H1 (cell line): ENCODE results near the gene NAV3. TPM values are rescaled to one million over a fixed set of nuclear protein-coding genes. Genes with fewer than 3 reads are reported as not detected.

Source experiments
- CTCF ChIA-PET: fragments of 300-600 bp; sonication (Branson Sonifier 250); formaldehyde crosslinking; loops from one replicate; lab custom pipeline; 2021; ENCODE audit not compliant: partially characterized antibody; lab: Charles Lee
- POLR2A ChIA-PET: fragments of 300-600 bp; sonication (Branson Sonifier 250); formaldehyde crosslinking; loops from one replicate; lab custom pipeline; 2021; ENCODE audit warnings: inconsistent platforms; ENCODE audit not compliant: partially characterized antibody; lab: Charles Lee
- DNase-seq, 2 experiments: peaks; one replicate each; pipeline versions ENCODE4 v3.0.0 to v3.0.0-alpha.2; 2010 to 2022; ENCODE audit warnings: low spot score in 2 of 2, low read depth in 1 of 2, mixed read lengths in 1 of 2
- FAIRE-seq: peaks from 2 replicates; lab custom pipeline; 2011; peaks lifted over from hg19 to GRCh38; lab: Jason Lieb, UNC
- H2AFZ ChIP-seq: 2 replicates; pipeline ENCODE4 v1.8.1; 2012; ENCODE audit warnings: low read length, inconsistent platforms
- H2AK5ac ChIP-seq: 2 replicates; pipeline ENCODE4 v1.6.1; 2013; ENCODE audit warnings: low read depth, low read length
- H2BK120ac ChIP-seq: replicated peaks from 2 replicates; pipeline ENCODE3; 2013; ENCODE audit warnings: low read depth, low read length, inconsistent platforms
- H2BK12ac ChIP-seq: 2 replicates; pipeline ENCODE4 v1.6.1; 2013; ENCODE audit warnings: low read depth, low read length
- H2BK15ac ChIP-seq: 2 replicates; pipeline ENCODE4 v1.6.1; 2013; ENCODE audit warnings: low read length
- H2BK20ac ChIP-seq: 2 replicates; pipeline ENCODE4 v1.6.1; 2013; ENCODE audit warnings: low read length
- H2BK5ac ChIP-seq: 2 replicates; pipeline ENCODE4 v1.6.1; 2013; ENCODE audit warnings: low read depth, low read length
- H3K14ac ChIP-seq: 2 replicates; pipeline ENCODE4 v1.6.1; 2013; ENCODE audit warnings: inconsistent platforms; ENCODE audit not compliant: insufficient read length
- H3K18ac ChIP-seq: 2 replicates; pipeline ENCODE4 v1.6.1; 2013; ENCODE audit warnings: low read length; ENCODE audit errors: extremely low read depth
- H3K23ac ChIP-seq: 2 replicates; pipeline ENCODE4 v1.6.1; 2013; ENCODE audit warnings: inconsistent platforms; ENCODE audit not compliant: insufficient read length
- H3K23me2 ChIP-seq: 2 replicates; pipeline ENCODE4 v1.6.1; 2013; ENCODE audit warnings: low read depth, low read length
- H3K27ac ChIP-seq: 2 replicates; pipeline ENCODE4 v1.6.1; 2011; ENCODE audit warnings: low read depth, low read length, inconsistent platforms
- H3K27me3 ChIP-seq, 4 experiments: replicated peaks in 1 of 4; 1 replicate in 1 of 4; 2 replicates in 3 of 4; pipeline versions ENCODE4 v1.6.1 to v1.8.1; 2011 to 2013; ENCODE audit warnings: low read length in 3 of 4, mild to moderate bottlenecking in 3 of 4, inconsistent platforms in 2 of 4, mixed read lengths in 2 of 4, moderate library complexity in 1 of 4; ENCODE audit not compliant: control insufficient read depth in 3 of 4, insufficient read depth in 3 of 4; ENCODE audit errors: extremely low read depth in 1 of 4
- H3K36me3 ChIP-seq, 4 experiments: 2 replicates each; pipeline versions ENCODE4 v1.6.1 to v1.8.1; 2011 to 2013; ENCODE audit warnings: mild to moderate bottlenecking in 4 of 4, low read length in 3 of 4, moderate library complexity in 2 of 4, control low read depth in 1 of 4, inconsistent platforms in 1 of 4; ENCODE audit not compliant: insufficient read depth in 4 of 4, control insufficient read depth in 2 of 4
- H3K4ac ChIP-seq: replicated peaks from 2 replicates; pipeline ENCODE3; 2013; ENCODE audit warnings: low read length, low read depth, mixed read lengths, inconsistent platforms; ENCODE audit not compliant: insufficient read length
- H3K4me1 ChIP-seq, 4 experiments: replicated peaks in 1 of 4; 1 replicate in 1 of 4; 2 replicates in 3 of 4; pipeline versions ENCODE4 v1.6.1 to v1.8.1; 2011 to 2013; ENCODE audit warnings: low read length in 3 of 4, inconsistent platforms in 2 of 4, mixed read lengths in 1 of 4; ENCODE audit not compliant: insufficient read depth in 4 of 4, control insufficient read depth in 3 of 4
- H3K4me2 ChIP-seq, 2 experiments: 2 replicates each; pipeline versions ENCODE4 v1.6.1 to v1.8.1; 2011 to 2013; ENCODE audit warnings: low read depth in 2 of 2, low read length in 2 of 2, control low read depth in 1 of 2, inconsistent platforms in 1 of 2, mild to moderate bottlenecking in 1 of 2; ENCODE audit not compliant: insufficient read depth in 1 of 2
- H3K4me3 ChIP-seq, 4 experiments: fragments of 200-600, 300-600 bp in 1 of 4; sonication (generic), shearing (Covaris generic), sonication (Bioruptor Twin) in 1 of 4; 2 replicates each; pipeline versions ENCODE4 v1.5.1 to v1.8.1; 2011 to 2016; ENCODE audit warnings: low read length in 4 of 4, low read depth in 3 of 4, control low read depth in 2 of 4, inconsistent platforms in 2 of 4, mild to moderate bottlenecking in 2 of 4, mixed read lengths in 1 of 4, moderate library complexity in 1 of 4; ENCODE audit not compliant: insufficient read depth in 2 of 4; ENCODE audit errors: extremely low read depth in 1 of 4
- H3K56ac ChIP-seq: replicated peaks from 2 replicates; pipeline ENCODE3; 2013; ENCODE audit warnings: low read depth, mild to moderate bottlenecking, mixed read lengths, low read length, inconsistent platforms; ENCODE audit not compliant: insufficient read length
- H3K79me1 ChIP-seq: 2 replicates; pipeline ENCODE4 v1.6.1; 2013; ENCODE audit warnings: low read depth, low read length, control low read depth
- H3K79me2 ChIP-seq, 2 experiments: 2 replicates each; pipeline versions ENCODE4 v1.6.1 to v1.8.1; 2012 to 2013; ENCODE audit warnings: low read length in 2 of 2, mild to moderate bottlenecking in 2 of 2, inconsistent platforms in 1 of 2; ENCODE audit not compliant: insufficient read depth in 2 of 2, control insufficient read depth in 1 of 2
- H3K9ac ChIP-seq, 4 experiments: replicated peaks in 1 of 4; 1 replicate in 1 of 4; 2 replicates in 3 of 4; pipeline versions ENCODE4 v1.6.1 to v1.8.1; 2011 to 2013; ENCODE audit warnings: low read depth in 3 of 4, low read length in 3 of 4, control low read depth in 2 of 4, mild to moderate bottlenecking in 2 of 4, moderate library complexity in 2 of 4, inconsistent platforms in 1 of 4; ENCODE audit errors: extremely low read depth in 1 of 4
- H3K9me3 ChIP-seq, 2 experiments: 2 replicates each; pipeline versions ENCODE4 v1.6.1 to v1.8.1; 2012 to 2013; ENCODE audit warnings: mild to moderate bottlenecking in 2 of 2, moderate library complexity in 2 of 2, control low read depth in 1 of 2, inconsistent platforms in 1 of 2, low read depth in 1 of 2, low read length in 1 of 2, mixed read lengths in 1 of 2; ENCODE audit not compliant: insufficient read depth in 2 of 2
- H4K20me1 ChIP-seq, 2 experiments: replicated peaks in 1 of 2; 2 replicates each; pipeline versions ENCODE3 to v1.8.1; 2011 to 2013; ENCODE audit warnings: inconsistent platforms in 2 of 2, low read length in 2 of 2, mild to moderate bottlenecking in 1 of 2; ENCODE audit not compliant: insufficient read depth in 2 of 2, control insufficient read depth in 1 of 2
- H4K5ac ChIP-seq: 2 replicates; pipeline ENCODE4 v1.6.1; 2013; ENCODE audit warnings: low read length, low read depth, mixed read lengths, inconsistent platforms; ENCODE audit not compliant: insufficient read length
- H4K8ac ChIP-seq: 2 replicates; pipeline ENCODE4 v1.8.0; 2013; ENCODE audit warnings: mild to moderate bottlenecking, moderate library complexity, low read length, inconsistent platforms; ENCODE audit not compliant: insufficient read depth; ENCODE audit errors: extremely low read depth
- H4K91ac ChIP-seq: replicated peaks from 2 replicates; pipeline ENCODE3; 2013; ENCODE audit warnings: low read length, mixed read lengths, inconsistent platforms; ENCODE audit not compliant: insufficient read length
- ASH2L ChIP-seq: fragments of 200-600, 300-600 bp; sonication (generic); IDR thresholded peaks from one replicate; pipeline ENCODE4 v1.7.1; 2017; ENCODE audit warnings: low read length
- CEBPB ChIP-seq: IDR thresholded peaks from 2 replicates; pipeline ENCODE4 v1.6.1; 2012; ENCODE audit warnings: low read depth, low read length
- EZH2 ChIP-seq: fragments of 200-600 bp; sonication (generic); IDR thresholded peaks from 2 replicates; pipeline ENCODE4 v1.7.1; 2012; ENCODE audit warnings: low read depth, mild to moderate bottlenecking, moderate library complexity, low read length, inconsistent platforms; ENCODE audit not compliant: severe bottlenecking
- FOSL1 ChIP-seq: IDR thresholded peaks from 2 replicates; pipeline ENCODE4 v1.6.1; 2011; ENCODE audit warnings: mild to moderate bottlenecking, low read depth, low read length, moderate library complexity; ENCODE audit not compliant: insufficient read depth
- GABPA ChIP-seq: IDR thresholded peaks from 2 replicates; pipeline ENCODE4 v1.6.1; 2011; ENCODE audit warnings: mild to moderate bottlenecking, low read length, moderate library complexity, borderline replicate concordance; ENCODE audit not compliant: insufficient read depth
- JUN ChIP-seq: IDR thresholded peaks from 2 replicates; pipeline ENCODE4 v1.6.1; 2011; ENCODE audit warnings: low read depth, mild to moderate bottlenecking, improper control_type of control experiment, low read length
- MAFK ChIP-seq: IDR thresholded peaks from 2 replicates; pipeline ENCODE4 v1.6.1; 2012; ENCODE audit warnings: low read depth, mild to moderate bottlenecking, improper control_type of control experiment, low read length
- POLR2A ChIP-seq, 2 experiments: IDR thresholded peaks; 1 replicate in 1 of 2; 2 replicates in 1 of 2; pipeline ENCODE4 v1.6.1; 2011; ENCODE audit warnings: low read depth in 2 of 2, low read length in 2 of 2, mild to moderate bottlenecking in 2 of 2; ENCODE audit errors: control extremely low read depth in 1 of 2
- RBBP5 ChIP-seq: IDR thresholded peaks from 2 replicates; pipeline ENCODE4 v1.7.1; 2012; ENCODE audit warnings: low read depth, mild to moderate bottlenecking, inconsistent platforms, low read length, moderate library complexity, borderline replicate concordance
- RFX5 ChIP-seq: IDR thresholded peaks from 2 replicates; pipeline ENCODE4 v1.6.1; 2011; ENCODE audit warnings: low read depth, low read length, improper control_type of control experiment, borderline replicate concordance
- SIN3A ChIP-seq, 2 experiments: IDR thresholded peaks in 1 of 2; conservative IDR thresholded peaks in 1 of 2; 2 replicates each; pipeline ENCODE4 v1.6.1; 2011 to 2012; ENCODE audit warnings: low read length in 2 of 2, improper control_type of control experiment in 1 of 2, low read depth in 1 of 2, mild to moderate bottlenecking in 1 of 2
- SIRT6 ChIP-seq: IDR thresholded peaks from one replicate; pipeline ENCODE4 v1.7.1; 2012; ENCODE audit warnings: low read length, inconsistent platforms
- SRF ChIP-seq: IDR thresholded peaks from 2 replicates; pipeline ENCODE4 v1.6.1; 2011; ENCODE audit warnings: mild to moderate bottlenecking, low read depth, low read length, moderate library complexity
- SUZ12 ChIP-seq: fragments of 200-600 bp; sonication (generic); IDR thresholded peaks from 2 replicates; pipeline ENCODE4 v1.6.1; 2012; ENCODE audit warnings: mild to moderate bottlenecking, inconsistent platforms, low read length, moderate library complexity, mixed read lengths
- WGBS, 2 experiments: shearing (Covaris generic) in 1 of 2; methylation state at CpG; one replicate each; pipeline versions ENCODE4 v1.1.6 to v1.1.7; 2013 to 2015; ENCODE audit warnings: low lambda C conversion rate in 2 of 2, mixed read lengths in 2 of 2, inconsistent platforms in 1 of 2, low coverage in 1 of 2, missing lambda C conversion rate in 1 of 2; ENCODE audit not compliant: insufficient replicate concordance in 2 of 2, insufficient coverage in 1 of 2, insufficient read length in 1 of 2; ENCODE audit errors: extremely low coverage in 1 of 2, missing lambda C conversion rate in 1 of 2; 5-methylcytosine and 5-hydroxymethylcytosine counted together
- polyA plus RNA-seq, 7 experiments: library from polyadenylated mRNA; depleted of rRNA in 3 of 7; stranded (reverse) in 5 of 7; unstranded in 2 of 7; fragments of >200 nt in 5 of 7; fragments of 200-250 nt in 2 of 7; gene quantifications; 1 replicate in 5 of 7; 2 replicates in 1 of 7; 4 replicates in 1 of 7; pipeline versions ENCODE4 v1.2.1 to v1.2.3, GENCODE V29; 2011 to 2013; ENCODE audit warnings: missing spikeins in 2 of 7, mixed read lengths in 2 of 7
- total RNA-seq: library from RNA; stranded (reverse); fragmentation: NEBNext Ultra II Directional; extraction: Animal tissue kit (Norgen Biotek cat#: 25700); gene quantifications from 2 replicates; pipeline ENCODE4 v1.2.1, GENCODE V29; 2021
- TF ChIP-seq, protein P1 (sequence below): IDR thresholded peaks from 2 replicates; pipeline ENCODE4 v1.6.1; 2011; ENCODE audit warnings: low read depth, mild to moderate bottlenecking, low read length; ENCODE audit not compliant: insufficient read depth

Gene NAV3
- total and polyA plus RNA-seq, 2 of the 8 experiments (the other 6 are each of a cell fraction or from before 2014, with no cell fraction given) = 0.47 to 5.0 TPM

DNA sequence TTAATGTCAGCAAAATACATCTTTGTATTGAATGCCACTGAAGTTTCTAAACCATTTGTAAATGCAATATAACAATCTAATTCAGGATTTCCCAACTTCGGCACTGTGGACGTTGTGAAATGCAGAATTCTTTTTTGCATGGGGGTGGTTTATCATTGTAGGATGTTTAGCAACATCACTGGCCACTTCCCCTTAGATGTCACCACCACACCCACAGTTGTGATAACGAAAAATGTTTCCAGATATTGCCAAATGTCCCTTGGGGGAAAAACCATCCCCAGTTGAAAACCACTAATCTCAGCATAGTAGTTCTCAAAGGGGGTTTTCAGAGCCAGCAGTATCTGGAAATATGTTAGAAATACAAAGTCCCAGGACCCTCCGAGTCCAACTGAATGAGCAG is 203.3 kb downstream of the NAV3 start:
- DNase-seq (no peak), FAIRE-seq (no peak)
- Histone ChIP-seq H3K4me2 (no peak overlapping the region), H3K9ac (no peak overlapping the region), H2BK20ac (no peak overlapping the region), H3K36me3 (no peaks in the 10 kb centered on the region), H3K4me3 (no peak overlapping the region), H2AFZ (no peak overlapping the region), H3K79me2 (no peaks in the 10 kb centered on the region), H3K79me1 (no peaks in the 10 kb centered on the region), H2BK120ac (no peak overlapping the region), H4K20me1 (no peaks in the 10 kb centered on the region), H4K5ac (no peak overlapping the region), H3K4ac (no peak overlapping the region), H3K23me2 (no peaks in the 10 kb centered on the region), H3K27me3 (no peaks in the 10 kb centered on the region), H3K23ac (no peak overlapping the region), H2BK15ac (no peak overlapping the region), H3K9me3 (no peaks in the 10 kb centered on the region), H3K56ac (no peak overlapping the region), H4K8ac (no peak overlapping the region), H2BK5ac (no peak overlapping the region), H3K14ac (no peak overlapping the region), H3K4me1 (no peaks in the 10 kb centered on the region), H3K18ac (no peak overlapping the region), H2AK5ac (no peak overlapping the region), H2BK12ac (no peak overlapping the region), H3K27ac (no peak overlapping the region), H4K91ac (no peak overlapping the region)
- ChIA-PET POLR2A (no interaction called here), CTCF (no interaction called here)
- 84% methylated on average over 4 of the region's 4 CpGs; no CpG with 5 or more reads in 1 of the 2 experiments for WGBS, 2 experiments
- TF ChIP-seq POLR2A (IDR thresholded peaks at IDR 0.05; ENCODE audit: control extremely low read depth in 1 of 2, low read depth in 2 of 2, low read length in 2 of 2) (no peak), SIRT6 (no peak), ASH2L (no peak), SUZ12 (no peak), SRF (no peak), EZH2 (no peak), MAFK (no peak), CEBPB (no peak), RBBP5 (no peak), RFX5 (no peak), SIN3A (conservative IDR thresholded peaks at IDR 0.05 in 1 of 2, IDR thresholded peaks at IDR 0.05 in 1 of 2; ENCODE audit: low read depth in 1 of 2, low read length in 2 of 2) (no peak), GABPA (no peak), FOSL1 (no peak), JUN (no peak)
- TF ChIP-seq, protein P1, sequence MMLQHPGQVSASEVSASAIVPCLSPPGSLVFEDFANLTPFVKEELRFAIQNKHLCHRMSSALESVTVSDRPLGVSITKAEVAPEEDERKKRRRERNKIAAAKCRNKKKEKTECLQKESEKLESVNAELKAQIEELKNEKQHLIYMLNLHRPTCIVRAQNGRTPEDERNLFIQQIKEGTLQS = no peak
